Suprapubic skin (tissue), 4 donors: ENCODE results near the gene CPNE2.

ENCODE experiments used
- EP300 ChIP-seq: sonication (generic); formaldehyde crosslinking; IDR thresholded peaks from one replicate; pipeline ENCODE4 v1.6.1; 2017; ENCODE audit warnings: antibody characterized with exemption
- POLR2A ChIP-seq, 2 donors: fragments of 450-650 bp; IDR thresholded peaks; one replicate each; pipeline ENCODE4 v1.6.1; 2017; ENCODE audit warnings: antibody characterized with exemption in 2 of 2, mild to moderate bottlenecking in 2 of 2, moderate library complexity in 2 of 2
- POLR2AphosphoS5 ChIP-seq, 3 donors: sonication (generic); formaldehyde crosslinking; IDR thresholded peaks; one replicate each; pipeline ENCODE4 v1.6.1; 2017; ENCODE audit warnings: antibody characterized with exemption in 3 of 3
- TF ChIP-seq, protein P1 (sequence below), 2 donors: fragments of 200-600 bp in 1 of 2; fragments of 450-650 bp in 1 of 2; sonication (generic) in 1 of 2; IDR thresholded peaks; one replicate each; pipeline ENCODE4 v1.5.1; 2016 to 2019; ENCODE audit warnings: antibody characterized with exemption in 2 of 2, mild to moderate bottlenecking in 1 of 2, moderate library complexity in 1 of 2

DNA sequence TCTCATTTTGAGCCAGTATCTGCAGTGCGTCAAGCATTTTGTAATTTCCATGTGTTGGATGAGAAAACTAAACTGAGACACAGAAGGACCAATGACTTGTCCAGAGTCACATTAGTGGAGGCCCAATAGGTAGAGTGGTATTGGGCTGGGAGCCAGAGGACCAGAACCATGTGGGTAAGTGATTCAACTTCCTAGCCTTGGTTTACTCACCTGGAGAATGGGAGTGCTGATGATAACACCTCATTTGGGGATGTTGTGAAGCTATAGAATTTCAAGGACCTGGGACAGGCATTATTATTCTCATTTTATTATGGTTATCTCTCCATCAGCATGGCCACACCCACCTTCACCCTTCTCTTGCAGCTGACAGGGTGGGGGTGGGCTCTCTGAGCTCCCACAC is 8.1 kb downstream of the CPNE2 start:
- TF ChIP-seq POLR2A (IDR thresholded peaks at IDR 0.05) (no peak), EP300 (no peak), POLR2AphosphoS5 (IDR thresholded peaks at IDR 0.05) (no peak)
- TF ChIP-seq, protein P1, sequence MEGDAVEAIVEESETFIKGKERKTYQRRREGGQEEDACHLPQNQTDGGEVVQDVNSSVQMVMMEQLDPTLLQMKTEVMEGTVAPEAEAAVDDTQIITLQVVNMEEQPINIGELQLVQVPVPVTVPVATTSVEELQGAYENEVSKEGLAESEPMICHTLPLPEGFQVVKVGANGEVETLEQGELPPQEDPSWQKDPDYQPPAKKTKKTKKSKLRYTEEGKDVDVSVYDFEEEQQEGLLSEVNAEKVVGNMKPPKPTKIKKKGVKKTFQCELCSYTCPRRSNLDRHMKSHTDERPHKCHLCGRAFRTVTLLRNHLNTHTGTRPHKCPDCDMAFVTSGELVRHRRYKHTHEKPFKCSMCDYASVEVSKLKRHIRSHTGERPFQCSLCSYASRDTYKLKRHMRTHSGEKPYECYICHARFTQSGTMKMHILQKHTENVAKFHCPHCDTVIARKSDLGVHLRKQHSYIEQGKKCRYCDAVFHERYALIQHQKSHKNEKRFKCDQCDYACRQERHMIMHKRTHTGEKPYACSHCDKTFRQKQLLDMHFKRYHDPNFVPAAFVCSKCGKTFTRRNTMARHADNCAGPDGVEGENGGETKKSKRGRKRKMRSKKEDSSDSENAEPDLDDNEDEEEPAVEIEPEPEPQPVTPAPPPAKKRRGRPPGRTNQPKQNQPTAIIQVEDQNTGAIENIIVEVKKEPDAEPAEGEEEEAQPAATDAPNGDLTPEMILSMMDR (IDR thresholded peaks at IDR 0.05) = no peak
